HG02610 (cell line): ENCODE measurements around the gene OSBPL10.
A peak's percentile ranks its signal among the peaks of the same experiment; 100 is the strongest.
"Not testable (repeated sequence)": the region's sequence is repeated elsewhere in the genome, so short reads cannot be mapped to it uniquely, and the experiment has no call there.

Experiments
- ATAC-seq: cut with Tn5 transposase; IDR thresholded peaks from one replicate; pipeline ENCODE4 v1.9.1; 2021; ENCODE audit warnings: mild to moderate bottlenecking, moderate library complexity; ENCODE audit not compliant: unreplicated experiment

OSBPL10 gene, protein sequence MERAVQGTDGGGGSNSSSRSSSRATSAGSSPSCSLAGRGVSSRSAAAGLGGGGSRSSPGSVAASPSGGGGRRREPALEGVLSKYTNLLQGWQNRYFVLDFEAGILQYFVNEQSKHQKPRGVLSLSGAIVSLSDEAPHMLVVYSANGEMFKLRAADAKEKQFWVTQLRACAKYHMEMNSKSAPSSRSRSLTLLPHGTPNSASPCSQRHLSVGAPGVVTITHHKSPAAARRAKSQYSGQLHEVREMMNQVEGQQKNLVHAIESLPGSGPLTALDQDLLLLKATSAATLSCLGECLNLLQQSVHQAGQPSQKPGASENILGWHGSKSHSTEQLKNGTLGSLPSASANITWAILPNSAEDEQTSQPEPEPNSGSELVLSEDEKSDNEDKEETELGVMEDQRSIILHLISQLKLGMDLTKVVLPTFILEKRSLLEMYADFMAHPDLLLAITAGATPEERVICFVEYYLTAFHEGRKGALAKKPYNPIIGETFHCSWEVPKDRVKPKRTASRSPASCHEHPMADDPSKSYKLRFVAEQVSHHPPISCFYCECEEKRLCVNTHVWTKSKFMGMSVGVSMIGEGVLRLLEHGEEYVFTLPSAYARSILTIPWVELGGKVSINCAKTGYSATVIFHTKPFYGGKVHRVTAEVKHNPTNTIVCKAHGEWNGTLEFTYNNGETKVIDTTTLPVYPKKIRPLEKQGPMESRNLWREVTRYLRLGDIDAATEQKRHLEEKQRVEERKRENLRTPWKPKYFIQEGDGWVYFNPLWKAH

DNA sequence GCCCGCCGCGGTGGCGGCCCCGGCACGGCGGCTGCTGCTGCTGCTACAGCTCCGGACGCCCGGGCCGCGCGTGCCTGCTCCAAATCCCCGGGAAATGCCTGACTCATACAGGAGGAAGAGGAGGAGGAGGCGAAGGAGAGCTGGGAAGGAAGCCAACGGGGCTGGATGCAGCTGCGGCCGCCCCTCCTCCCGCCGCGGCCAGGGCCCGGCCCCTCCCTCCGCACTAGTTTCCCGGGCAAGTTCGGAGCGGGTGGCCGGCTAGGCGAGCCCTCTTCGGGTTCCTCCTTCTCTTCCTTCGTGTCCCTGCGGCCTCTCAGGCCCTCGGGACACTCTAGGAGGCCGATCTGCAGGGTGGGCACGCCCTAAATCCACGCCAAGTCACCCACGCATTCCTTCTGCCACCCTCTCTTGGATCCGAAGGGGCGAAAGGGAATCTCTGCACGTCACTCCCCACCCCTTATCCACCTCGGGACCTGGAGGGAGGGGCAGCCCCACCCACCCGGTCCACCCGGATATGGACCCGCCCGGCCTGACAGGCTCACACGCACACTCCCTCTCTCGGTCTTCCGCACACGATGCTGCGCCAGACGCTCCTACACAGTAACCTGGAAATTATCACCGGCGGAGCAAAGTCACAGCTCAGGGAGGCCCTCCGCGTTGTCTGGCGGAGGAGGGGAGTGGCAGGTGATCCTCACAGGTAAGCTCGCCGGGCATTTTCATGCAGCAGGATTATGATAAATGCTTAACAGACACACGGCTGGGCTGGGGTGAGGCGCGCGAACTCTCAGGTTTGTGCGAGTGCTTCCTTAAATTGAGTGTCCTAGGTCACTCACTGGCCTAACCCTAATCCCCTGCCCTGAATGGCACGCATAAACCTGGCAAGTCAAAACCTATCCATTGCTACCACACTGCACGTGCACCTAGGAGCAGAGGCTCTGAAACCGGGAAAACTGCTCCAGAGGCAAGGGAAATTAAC, at the start of gene OSBPL10, which contains the start of gene ZNF860:
OSBPL10 (minus strand) TSS at position 57 of the 976 bp plus-strand sequence. CDS start 83 bp downstream, outside the sequence.
ZNF860 (plus strand) TSS at position 545 of the 976 bp plus-strand sequence. CDS start 7,330 bp downstream, outside the sequence.
- no peak for ATAC-seq

DNA sequence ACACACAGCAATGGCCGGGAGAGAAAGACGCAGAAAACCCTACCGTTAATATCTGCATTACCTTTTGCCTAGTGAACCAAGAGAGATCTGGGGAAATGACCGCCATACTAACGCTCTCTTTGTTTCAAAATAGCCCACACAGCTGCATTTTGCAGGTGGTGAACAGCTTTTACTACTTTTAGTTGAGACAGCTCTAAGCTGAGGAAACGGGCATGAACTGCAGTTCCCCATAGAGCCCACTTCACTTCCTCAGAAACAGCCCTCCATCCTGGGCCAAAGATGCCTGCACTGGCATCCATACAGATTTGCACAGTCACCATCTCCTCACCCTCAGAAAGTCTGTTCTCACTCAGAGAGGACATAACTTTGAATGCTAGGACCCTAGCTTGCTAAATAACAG, 45.5 kb upstream of the OSBPL10 start:
- ATAC-seq, result no peak

DNA sequence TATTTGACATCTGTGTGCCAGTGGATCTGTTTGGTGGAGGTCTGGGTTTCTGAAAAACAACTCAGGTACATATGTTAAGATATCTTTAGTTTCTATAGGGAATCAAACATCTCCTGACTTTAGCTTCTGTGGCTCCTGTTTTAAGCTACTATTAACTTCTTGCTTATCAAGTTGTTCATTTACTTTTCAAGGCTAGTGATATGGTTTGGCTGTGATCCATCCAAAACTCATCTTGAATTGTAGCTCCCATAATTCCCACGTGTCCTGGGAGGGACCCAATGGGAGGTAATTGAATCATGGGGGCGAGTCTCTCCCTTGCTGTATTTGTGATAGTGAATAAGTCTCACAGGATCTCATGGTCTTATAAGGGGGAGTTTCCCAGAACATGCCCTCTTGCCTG, 41.9 kb upstream of the OSBPL10 start:
- ATAC-seq, result no peak

DNA sequence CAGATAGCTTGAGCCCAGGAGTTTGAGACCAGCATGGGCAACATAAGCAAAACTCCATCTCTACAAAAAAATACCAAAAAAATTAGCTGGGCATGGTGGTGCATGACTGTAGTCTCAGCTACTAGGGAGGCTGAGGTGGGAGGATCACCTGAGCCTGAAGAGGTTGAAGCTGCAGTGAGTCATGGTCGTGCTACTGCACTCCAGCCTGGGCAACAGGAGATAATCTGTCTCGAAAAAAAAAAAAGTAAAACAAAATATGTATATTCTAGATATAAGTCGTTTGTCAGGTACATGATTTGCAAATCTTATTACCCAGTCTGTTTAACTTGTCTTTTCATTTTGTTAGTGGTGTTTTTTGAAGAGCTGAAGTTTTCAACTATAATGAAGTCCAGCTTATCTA, 40.7 kb upstream of the OSBPL10 start:
- ATAC-seq, result no peak

DNA sequence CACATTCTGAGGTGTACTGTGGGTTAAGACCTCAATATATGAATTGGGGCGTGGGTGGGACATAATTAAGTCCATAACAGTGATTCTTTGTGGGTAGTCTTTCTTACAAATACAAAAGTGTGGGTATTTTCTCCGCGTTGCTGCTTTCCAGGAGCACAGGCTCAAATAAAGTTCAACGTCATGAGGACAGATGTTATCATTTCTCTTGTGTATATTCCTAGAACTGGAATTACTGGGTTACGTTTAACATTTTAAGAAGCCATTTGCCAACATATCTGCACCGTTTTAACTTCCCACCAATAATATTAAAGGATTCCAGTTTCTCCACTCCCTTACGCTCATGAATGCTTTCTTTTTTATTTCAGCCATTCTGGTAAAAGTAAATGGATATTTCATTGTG, 40.1 kb upstream of the OSBPL10 start:
- ATAC-seq, result no peak

DNA sequence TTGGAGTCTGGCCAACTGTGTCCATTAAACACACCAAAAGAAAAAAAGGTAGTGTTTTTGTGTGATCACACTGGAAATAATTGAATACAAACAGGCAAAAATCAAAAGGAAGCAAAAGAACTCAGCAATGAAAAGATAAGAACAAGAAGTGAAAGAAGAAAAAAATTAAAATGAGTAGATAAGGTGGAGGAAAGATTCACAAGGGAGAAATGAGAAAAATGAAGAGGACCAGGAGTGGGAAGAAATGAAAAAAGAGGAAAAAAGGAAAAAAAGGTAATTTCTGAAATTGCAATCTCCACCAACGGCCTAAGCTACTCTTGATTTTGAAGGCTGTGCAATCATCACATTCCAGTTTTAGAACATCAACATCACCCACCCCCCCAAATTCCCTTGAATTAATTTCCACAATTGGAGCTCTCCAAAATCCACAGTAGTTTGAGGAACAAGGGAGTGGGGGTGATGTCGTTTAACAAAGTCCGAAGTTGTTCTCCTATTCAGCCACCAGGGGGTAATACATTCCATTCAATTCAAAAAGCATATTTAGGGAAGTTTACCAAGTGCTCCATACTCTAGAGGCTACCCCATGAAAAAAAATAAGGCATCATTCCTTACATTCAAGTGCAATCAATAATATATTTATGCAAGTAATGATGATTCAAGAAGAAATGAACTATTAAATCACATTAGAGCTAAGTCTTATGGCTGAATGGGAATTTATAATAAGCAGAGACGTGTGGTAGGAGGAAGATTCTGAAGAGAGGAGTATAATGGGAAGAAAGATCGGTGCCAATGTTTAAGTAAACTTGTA, 37.9 kb upstream of the OSBPL10 start:
- ATAC-seq, result peak; percentile 50

DNA sequence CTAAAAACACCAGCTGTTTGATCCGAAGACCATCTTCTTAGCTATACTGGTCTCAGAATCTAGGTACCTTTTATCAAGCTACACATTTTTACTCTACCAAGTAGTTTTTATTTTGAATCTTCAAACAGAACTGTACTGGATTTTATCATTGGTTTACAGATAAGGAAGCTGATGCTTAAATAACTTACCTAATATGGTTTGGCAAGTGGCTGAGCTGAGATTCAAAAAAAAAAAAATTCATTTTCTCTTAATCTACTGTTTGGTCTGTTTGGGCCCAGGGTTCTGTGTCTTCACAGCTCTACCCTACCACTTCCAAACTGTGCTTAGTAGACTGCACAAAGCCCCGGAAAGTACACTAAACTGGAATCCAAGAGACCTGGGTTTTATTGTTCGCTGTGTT, 36.2 kb upstream of the OSBPL10 start:
- no peak for ATAC-seq

DNA sequence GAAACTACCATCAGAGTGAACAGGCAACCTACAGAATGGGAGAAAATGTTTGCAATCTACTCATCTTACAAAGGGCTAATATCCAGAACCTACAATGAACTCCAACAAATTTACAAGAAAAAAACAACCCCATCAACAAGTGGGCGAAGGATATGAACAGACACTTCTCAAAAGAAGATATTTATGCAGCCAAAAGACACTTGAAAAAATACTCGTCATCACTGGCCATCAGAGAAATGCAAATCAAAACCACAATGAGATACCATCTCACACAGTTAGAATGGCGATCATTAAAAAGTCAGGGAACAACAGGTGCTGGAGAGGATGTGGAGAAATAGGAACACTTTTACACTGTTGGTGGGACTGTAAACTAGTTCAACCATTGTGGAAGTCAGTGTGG, 34.6 kb upstream of the OSBPL10 start:
- ATAC-seq, result not testable (repeated sequence)

DNA sequence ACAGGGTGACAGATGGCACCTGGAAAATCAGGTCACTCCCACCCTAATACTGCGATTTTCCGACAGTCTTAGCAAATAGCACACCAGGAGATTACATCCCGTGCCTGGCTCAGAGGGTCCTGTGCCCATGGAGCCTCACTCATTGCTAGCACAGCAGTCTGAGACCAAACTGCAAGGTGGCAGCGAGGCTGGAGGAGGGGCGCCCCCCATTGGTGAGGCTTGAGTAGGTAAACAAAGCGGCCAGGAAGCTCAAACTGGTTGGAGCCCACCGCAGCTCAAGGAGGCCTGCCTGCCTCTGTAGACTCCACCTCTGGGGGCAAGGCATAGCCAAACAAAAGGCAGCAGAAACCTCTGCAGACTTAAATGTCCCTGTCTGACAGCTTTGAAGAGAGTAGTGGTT, 29.6 kb upstream of the OSBPL10 start:
- ATAC-seq, result not testable (repeated sequence)

DNA sequence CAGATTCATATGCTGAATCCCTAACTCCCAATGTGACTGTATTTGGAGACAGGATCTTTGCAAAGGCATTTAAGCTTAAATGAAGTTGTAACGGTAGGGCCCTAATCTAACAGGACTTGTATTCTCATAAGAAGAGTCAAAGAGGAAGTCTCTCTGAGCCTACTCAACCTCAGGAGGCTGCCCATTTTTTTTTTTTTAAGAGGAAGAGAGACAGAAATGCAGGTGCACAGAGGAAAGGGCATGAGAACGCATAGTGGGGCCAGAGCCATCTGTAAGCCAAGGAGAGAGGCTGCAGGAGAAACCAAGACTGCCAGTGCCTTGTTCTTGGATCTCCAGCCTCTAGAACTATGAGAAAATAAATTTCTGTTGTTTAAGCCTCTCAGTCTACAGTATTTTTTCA, 28.9 kb upstream of the OSBPL10 start:
- no peak for ATAC-seq

DNA sequence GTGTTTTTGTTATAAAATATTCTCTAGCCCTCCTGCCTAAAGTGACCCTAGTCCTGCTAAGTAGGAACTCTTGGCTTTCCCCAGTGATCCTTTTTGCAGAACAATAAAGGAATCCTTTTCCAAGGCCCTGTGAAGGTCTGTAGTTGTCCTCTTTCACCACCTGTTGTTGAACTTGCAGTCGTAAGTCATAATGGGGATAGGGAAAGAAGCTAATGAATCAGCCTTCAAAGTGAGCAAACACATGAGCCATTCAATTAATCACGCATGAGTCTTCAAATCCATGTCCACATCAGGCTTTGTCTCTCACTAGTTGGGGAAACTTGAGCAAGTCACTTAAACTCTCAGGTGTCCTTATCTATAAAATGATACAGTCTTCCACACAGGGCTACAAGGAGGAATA, 28.0 kb upstream of the OSBPL10 start:
- no peak for ATAC-seq

DNA sequence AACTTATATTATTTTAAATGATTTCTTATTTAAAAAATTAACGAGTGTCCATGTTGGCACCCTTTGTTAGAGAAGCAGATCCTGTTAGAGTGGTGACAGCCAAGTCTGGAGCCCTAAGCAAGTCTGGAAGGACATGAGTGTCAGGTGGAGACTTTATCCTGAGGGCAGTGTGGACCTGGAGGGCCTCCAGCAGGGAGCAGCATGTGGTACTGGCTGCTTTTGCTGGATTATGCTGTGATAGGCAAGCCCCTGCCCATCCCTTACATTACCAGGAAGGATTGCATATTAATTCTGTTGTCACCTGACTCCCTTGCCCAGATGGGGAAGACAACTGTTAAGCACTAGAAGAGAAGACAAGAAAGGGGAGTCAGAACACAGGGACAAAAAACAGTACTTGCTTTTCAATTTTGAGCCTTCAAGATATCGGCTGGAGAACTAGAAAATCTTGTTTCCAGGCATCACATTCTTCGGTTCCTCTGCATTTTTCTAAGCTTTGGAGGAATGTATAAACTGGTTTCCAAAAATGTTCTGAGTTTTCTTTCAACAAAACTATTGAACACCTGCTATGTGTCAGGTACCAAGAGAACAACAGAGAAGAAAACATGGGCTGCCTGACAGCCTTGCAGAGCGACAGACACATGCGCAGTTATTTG, 23.2 kb upstream of the OSBPL10 start:
- no peak for ATAC-seq

DNA sequence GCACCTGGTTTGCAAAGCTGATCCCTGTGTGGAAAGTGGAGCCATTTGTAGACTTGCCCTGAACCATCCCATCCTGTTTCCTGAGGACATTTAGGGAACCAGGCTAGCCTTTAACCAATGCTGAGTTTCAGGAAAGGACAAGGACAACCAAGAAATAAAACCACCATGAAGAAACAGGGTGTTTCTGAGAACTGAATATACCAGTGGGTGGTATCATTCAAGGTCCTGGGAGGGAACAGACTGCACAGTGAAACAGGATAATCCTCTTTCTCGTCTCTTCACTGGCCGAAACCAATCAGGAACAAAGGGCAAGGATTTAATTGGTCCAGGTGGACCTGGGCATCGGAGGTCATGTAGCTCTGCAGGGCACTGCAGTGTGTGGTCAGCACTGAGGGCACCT, 22.3 kb upstream of the OSBPL10 start:
- ATAC-seq, result no peak

DNA sequence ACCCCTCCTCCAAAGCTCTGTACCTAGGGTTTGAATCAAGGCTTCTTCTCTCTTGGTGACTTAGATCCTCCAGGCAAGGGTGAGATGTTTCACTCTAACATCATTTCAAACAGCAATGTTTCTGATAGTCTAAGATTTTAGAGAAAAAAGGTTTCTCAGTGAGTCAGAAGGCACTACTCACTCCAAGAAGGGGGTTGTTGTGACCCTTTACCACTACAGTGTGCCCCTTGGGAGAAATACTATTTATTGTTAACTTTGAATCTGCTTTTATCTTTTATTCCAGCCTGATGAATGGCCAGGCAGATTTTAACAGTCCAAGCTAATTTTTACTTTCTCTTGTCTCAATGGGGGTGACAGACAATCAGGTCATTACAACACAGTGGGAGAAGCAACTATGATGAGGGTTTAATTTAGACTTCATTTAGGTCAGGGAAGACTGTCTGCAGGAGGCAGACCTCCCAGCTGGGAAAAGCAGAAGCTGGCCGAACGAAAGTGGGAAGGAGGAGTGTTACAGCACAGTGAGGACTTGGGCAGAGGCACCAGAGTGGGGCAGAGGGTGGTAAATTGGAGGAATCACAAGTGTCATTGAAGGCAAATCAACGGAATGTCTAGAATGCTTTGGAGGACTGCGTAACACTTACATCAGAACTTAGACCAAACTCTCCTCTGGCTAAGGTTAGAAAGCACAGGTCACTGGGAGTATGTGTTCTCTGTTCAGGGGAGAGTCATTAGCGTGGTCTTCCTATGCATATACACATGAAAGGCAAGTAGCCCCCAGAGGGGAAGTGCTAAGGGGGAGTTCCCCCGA, 21.7 kb upstream of the OSBPL10 start:
- no peak for ATAC-seq

DNA sequence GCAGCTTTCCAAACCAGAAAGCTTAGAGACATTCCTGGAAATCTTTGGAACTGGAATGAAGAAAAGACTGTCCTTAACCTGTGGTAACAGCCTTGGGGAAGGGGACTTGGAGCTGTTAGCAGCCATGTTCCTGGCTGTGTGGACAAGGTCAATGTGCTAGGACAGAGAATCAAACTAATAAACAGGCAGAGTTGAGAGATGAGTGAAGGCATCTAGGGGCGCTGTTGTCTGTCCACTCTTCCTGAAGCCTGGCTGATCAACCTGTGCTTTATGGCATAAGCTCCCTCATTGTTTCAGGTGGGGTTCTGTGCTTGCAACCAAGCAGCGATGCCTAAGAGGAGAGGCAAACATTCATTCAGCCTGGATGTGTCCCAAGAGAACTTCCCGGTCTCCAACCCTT, 19.8 kb upstream of the OSBPL10 start:
- ATAC-seq, result no peak

DNA sequence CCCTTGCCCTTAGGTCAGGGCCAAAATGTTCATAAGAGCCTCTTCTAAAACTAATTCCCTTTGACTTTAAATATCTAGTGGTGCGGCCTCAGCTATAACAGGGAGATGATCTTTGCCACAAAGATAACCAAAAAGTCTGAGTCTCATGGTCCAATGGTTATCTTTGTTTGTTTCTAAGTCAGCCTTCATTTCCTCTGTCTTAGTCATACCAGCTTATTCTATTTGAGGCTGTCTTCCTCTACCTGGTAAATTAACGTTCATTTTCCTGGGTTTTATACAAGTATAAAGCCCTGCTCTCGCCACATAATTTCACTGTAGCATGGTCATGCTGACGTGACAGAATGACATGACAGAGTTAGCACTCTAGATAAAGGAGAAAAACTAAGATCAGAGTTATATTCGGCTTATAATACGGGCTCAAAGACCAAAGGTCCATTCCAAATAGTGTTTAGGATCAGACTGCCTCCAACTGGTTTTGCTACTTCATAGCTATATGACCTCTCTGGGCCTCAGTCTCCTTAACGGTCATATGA, 18.9 kb upstream of the OSBPL10 start:
- no peak for ATAC-seq

DNA sequence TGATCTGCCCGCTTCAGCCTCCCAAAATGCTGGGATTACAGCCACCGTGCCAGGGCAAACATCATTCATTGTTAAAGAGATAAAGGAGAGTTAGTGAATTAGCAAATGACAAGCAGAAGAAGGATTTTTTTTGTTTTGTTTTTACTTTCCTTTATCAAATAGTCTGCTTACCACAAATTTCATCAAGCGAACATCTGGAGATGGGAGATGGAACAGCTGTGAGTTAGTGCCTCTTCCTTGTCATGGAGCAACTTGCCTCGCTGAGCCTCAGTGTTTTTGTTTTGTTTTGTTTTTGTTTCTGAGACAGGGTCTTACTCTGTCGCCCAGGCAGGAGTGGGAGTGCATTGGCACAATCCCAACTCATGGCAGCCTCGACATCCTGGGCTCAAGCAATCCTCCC, 16.4 kb upstream of the OSBPL10 start:
- no peak for ATAC-seq

DNA sequence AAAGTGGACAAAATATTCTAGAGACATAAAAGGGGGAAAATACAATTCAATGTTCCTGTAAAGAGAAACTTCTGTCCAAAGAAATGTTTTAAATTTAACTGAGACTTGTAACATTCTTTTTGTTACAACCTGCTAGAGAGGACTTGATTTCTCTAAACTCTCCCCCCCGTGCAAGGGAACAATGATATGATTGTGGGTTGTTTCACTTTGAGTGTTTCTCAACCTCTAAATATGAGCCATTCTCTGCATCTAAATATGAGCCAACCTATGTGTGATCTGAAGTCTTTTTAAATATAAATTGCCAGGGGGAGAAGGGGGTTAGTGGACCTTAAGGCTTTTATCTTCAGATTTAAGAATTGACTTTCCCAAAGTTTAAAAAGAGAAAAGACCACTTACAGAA, 15.1 kb upstream of the OSBPL10 start:
- no peak for ATAC-seq
